ENCODE data around the gene KAZN. TPM values are rescaled to one million over a fixed set of nuclear protein-coding genes. Genes with fewer than 3 reads are reported as not detected.

KAZN gene
- polyA plus RNA-seq, 1 of the 3 experiments (the other 2 are of a cell fraction): 6.8 TPM

GRCh38 chr1:15148475-15148874 is 550.0 kb downstream of the KAZN start:
- Histone ChIP-seq H3K9me3 (no peaks in the 10 kb centered on the region), H3K9me2 (no peaks in the 10 kb centered on the region), H3K27ac (ENCODE audit: low read depth in 2 of 2, low read length in 1 of 2) (no peak overlapping the region; a peak in 1 of 4 replicates), H3K4me2 (no peak overlapping the region), H3K36me3 (replicated peaks in 1 of 2; ENCODE audit: control insufficient read depth in 1 of 2, insufficient read depth in 2 of 2, low read length in 1 of 2) (no peaks in the 10 kb centered on the region), H3K9ac (no peak overlapping the region), H3K4me3 (ENCODE audit: low read depth in 2 of 2, low read length in 1 of 2) (no peak overlapping the region), H3K4me1 (ENCODE audit: control insufficient read depth in 1 of 2, insufficient read depth in 2 of 2, low read depth in 1 of 2, low read length in 1 of 2) (peaks cover 0 to 53% of the 10 kb centered on the region in 2 experiments; a peak in 2 of 4 replicates), H3K27me3 (ENCODE audit: insufficient read depth) (no peaks in the 10 kb centered on the region), H2AFZ (ENCODE audit: low read depth) (no peak overlapping the region), H3F3A (replicated peaks; ENCODE audit: insufficient read depth) (peaks cover 5% of the 10 kb centered on the region), H3K79me2 (ENCODE audit: insufficient read depth) (no peaks in the 10 kb centered on the region), H4K20me1 (ENCODE audit: insufficient read depth) (no peaks in the 10 kb centered on the region)
- POLR2A ChIA-PET: no interaction called here
- no peak for DNase-seq
- CTCF ChIA-PET: interaction anchor here (0.7 to 7.2 kb wide), 4 partner anchors 8 to 157 kb away, joined by 3 to 88 read pairs (median 7); no protein-coding TSS in a partner anchor
- TF ChIP-seq TCF12 (IDR thresholded peaks at IDR 0.05): no peak
- no peak for TF ChIP-seq MXI1 (IDR thresholded peaks at IDR 0.05; ENCODE audit: low read depth, low read length)
- TF ChIP-seq TAF1 (IDR thresholded peaks at IDR 0.05; ENCODE audit: borderline replicate concordance, low read depth, low read length): no peak
- TF ChIP-seq, protein P1, sequence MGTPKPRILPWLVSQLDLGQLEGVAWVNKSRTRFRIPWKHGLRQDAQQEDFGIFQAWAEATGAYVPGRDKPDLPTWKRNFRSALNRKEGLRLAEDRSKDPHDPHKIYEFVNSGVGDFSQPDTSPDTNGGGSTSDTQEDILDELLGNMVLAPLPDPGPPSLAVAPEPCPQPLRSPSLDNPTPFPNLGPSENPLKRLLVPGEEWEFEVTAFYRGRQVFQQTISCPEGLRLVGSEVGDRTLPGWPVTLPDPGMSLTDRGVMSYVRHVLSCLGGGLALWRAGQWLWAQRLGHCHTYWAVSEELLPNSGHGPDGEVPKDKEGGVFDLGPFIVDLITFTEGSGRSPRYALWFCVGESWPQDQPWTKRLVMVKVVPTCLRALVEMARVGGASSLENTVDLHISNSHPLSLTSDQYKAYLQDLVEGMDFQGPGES (IDR thresholded peaks at IDR 0.05; ENCODE audit: low read depth, low read length): no peak
- TF ChIP-seq CHD2 (IDR thresholded peaks at IDR 0.05; ENCODE audit: low read length, partially characterized antibody): no peak
- no peak for TF ChIP-seq JUND (IDR thresholded peaks at IDR 0.05)
- no peak for TF ChIP-seq GABPA (IDR thresholded peaks at IDR 0.05; ENCODE audit: low read depth)
- TF ChIP-seq NFIC (IDR thresholded peaks at IDR 0.05; ENCODE audit: borderline replicate concordance): no peak
- TF ChIP-seq, protein P2, sequence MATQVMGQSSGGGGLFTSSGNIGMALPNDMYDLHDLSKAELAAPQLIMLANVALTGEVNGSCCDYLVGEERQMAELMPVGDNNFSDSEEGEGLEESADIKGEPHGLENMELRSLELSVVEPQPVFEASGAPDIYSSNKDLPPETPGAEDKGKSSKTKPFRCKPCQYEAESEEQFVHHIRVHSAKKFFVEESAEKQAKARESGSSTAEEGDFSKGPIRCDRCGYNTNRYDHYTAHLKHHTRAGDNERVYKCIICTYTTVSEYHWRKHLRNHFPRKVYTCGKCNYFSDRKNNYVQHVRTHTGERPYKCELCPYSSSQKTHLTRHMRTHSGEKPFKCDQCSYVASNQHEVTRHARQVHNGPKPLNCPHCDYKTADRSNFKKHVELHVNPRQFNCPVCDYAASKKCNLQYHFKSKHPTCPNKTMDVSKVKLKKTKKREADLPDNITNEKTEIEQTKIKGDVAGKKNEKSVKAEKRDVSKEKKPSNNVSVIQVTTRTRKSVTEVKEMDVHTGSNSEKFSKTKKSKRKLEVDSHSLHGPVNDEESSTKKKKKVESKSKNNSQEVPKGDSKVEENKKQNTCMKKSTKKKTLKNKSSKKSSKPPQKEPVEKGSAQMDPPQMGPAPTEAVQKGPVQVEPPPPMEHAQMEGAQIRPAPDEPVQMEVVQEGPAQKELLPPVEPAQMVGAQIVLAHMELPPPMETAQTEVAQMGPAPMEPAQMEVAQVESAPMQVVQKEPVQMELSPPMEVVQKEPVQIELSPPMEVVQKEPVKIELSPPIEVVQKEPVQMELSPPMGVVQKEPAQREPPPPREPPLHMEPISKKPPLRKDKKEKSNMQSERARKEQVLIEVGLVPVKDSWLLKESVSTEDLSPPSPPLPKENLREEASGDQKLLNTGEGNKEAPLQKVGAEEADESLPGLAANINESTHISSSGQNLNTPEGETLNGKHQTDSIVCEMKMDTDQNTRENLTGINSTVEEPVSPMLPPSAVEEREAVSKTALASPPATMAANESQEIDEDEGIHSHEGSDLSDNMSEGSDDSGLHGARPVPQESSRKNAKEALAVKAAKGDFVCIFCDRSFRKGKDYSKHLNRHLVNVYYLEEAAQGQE (IDR thresholded peaks at IDR 0.05; ENCODE audit: low read depth, low read length): no peak
- TF ChIP-seq EZH2phosphoT487 (IDR thresholded peaks at IDR 0.05; ENCODE audit: borderline replicate concordance, low read depth): no peak
- TF ChIP-seq, protein P3, sequence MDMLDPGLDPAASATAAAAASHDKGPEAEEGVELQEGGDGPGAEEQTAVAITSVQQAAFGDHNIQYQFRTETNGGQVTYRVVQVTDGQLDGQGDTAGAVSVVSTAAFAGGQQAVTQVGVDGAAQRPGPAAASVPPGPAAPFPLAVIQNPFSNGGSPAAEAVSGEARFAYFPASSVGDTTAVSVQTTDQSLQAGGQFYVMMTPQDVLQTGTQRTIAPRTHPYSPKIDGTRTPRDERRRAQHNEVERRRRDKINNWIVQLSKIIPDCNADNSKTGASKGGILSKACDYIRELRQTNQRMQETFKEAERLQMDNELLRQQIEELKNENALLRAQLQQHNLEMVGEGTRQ (IDR thresholded peaks at IDR 0.05; ENCODE audit: borderline replicate concordance, low read depth, low read length): no peak
- no peak for TF ChIP-seq USF1 (IDR thresholded peaks at IDR 0.05; ENCODE audit: borderline replicate concordance, low read depth)
- TF ChIP-seq RCOR1 (IDR thresholded peaks at IDR 0.05; ENCODE audit: low read length): no peak
- TF ChIP-seq TEAD4 (IDR thresholded peaks at IDR 0.05; ENCODE audit: borderline replicate concordance, insufficient read depth): no peak
- no peak for TF ChIP-seq RFX5 (IDR thresholded peaks at IDR 0.05; ENCODE audit: low read length)
- no peak for TF ChIP-seq MEF2A (IDR thresholded peaks at IDR 0.05; ENCODE audit: borderline replicate concordance, low read depth)
- 84% methylated on average over 9 of the region's 9 CpGs for WGBS (ENCODE audit: low lambda C conversion rate)
